GM12801 (cell line): Measurements from ENCODE around the gene MAPK9.

ENCODE experiments used
- CTCF ChIP-seq: IDR thresholded peaks from one replicate; pipeline ENCODE4 v1.5.1; 2011; ENCODE audit warnings: control low read depth; ENCODE audit not compliant: insufficient read length; ENCODE audit errors: extremely low read depth

The MAPK9 gene

GRCh38 chr5:180291943-180292831, at the start of gene MAPK9:
TSS of gene MAPK9 (minus strand) at chr5:180292083. CDS start at chr5:180280561, 11,522 bp downstream.
- no peak for TF ChIP-seq CTCF

GRCh38 chr5:180341595-180341994, 49.7 kb upstream of the MAPK9 start:
- no peak for TF ChIP-seq CTCF

GRCh38 chr5:180340856-180341255, 49.0 kb upstream of the MAPK9 start:
- no peak for TF ChIP-seq CTCF

- no peak for TF ChIP-seq CTCF
These were observed 47.8 kb upstream of the MAPK9 start for GRCh38 chr5:180339583-180340183.

- TF ChIP-seq CTCF, result no peak
These were observed 46.3 kb upstream of the MAPK9 start for GRCh38 chr5:180338001-180338707.

- TF ChIP-seq CTCF, result no peak
These were observed 44.5 kb upstream of the MAPK9 start for GRCh38 chr5:180336234-180337020.

GRCh38 chr5:180335614-180336233, 43.8 kb upstream of the MAPK9 start:
- no peak for TF ChIP-seq CTCF
